Measurements from ENCODE around the gene ADAMTS16.

ADAMTS16 gene

DNA sequence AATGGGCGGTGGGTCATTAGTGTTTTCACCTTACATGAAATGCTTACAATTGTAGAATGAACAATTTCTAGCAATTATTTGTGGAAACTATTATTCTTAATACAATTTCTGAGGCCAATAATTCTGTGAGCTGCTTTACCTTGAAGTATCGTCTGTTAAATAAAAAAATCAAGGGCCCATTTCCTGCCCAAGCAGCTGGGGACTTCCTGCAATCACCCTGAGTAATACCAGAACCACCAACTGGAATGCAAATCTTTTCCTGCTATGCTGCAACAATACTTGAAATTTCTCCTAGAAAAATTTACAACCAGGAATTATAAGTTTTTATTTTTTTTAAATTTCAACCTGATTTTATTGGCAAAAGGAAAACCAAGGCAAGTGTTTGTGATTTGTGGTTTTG lies 52.6 kb downstream of the ADAMTS16 start:
- Mint-ChIP-seq H3K4me3 (no peak overlapping the region), H3K27me3 (no peaks in the 10 kb centered on the region), H3K4me1 (no peaks in the 10 kb centered on the region), H3K36me3 (no peaks in the 10 kb centered on the region), H3K9me3 (peaks cover 2% of the 10 kb centered on the region), H3K27ac (no peak overlapping the region)
- no peak for ATAC-seq

DNA sequence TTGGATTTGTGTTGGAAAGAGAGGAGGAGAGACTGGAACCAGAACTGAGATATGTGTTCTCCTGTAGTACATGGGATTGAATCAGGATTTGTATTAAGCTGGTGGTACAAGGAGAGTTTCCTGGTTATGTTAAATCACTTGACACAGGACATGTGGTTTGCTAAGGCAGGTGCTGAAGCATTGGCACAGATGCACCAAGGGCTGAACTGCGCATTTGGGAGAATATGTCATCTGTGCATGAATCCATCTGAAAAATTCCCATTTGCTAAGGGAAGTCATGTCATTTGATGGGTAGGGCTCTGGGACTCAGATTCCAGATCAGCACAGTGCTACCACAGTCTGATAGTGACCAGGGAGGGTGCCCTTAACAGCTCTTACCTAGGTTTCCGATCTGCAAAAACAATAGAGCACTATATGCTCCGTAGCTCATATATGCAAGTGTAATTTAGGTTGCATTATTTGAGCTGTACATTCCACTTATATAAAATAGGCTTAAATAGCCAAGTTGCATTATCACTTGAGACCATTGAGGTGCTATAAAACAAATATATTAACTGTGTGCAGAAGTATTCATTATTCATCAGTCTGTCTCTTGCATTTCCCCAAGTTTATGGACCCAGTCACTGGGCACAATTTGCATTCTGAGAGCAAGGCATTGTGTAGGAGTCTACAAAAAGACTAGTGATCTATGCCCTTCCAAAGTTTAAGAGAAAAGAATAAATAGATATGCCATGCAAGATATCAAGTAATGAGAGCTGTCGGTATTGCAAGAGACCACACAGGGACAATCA lies 55.2 kb downstream of the ADAMTS16 start:
- Mint-ChIP-seq H3K4me1 (no peaks in the 10 kb centered on the region), H3K9me3 (peaks cover 2% of the 10 kb centered on the region), H3K27me3 (no peaks in the 10 kb centered on the region), H3K4me3 (no peak overlapping the region), H3K36me3 (no peaks in the 10 kb centered on the region), H3K27ac (no peak overlapping the region)
- no peak for ATAC-seq

DNA sequence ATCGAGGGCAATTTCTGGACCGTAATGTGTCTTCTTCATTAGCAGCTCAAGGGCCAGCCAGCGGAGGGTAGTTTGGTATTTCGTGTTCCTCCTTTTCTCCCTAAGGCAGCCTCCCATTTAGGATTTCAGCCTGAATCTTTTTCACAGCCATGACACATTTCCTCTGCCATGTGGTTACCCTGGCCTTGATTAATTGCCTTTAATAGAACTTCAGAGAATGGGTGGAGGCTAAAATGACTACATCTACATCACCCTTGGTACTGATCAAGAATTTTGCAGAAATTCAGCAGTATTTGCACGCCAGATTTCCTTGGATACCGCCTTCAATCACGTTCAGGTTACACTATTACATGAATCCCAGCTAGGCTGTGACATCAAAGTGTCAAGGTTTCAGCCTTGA lies 58.0 kb downstream of the ADAMTS16 start:
- Mint-ChIP-seq H3K4me3 (no peak overlapping the region), H3K4me1 (no peaks in the 10 kb centered on the region), H3K36me3 (no peaks in the 10 kb centered on the region), H3K27ac (no peak overlapping the region), H3K27me3 (no peaks in the 10 kb centered on the region), H3K9me3 (peaks cover 6% of the 10 kb centered on the region)
- ATAC-seq: no peak

DNA sequence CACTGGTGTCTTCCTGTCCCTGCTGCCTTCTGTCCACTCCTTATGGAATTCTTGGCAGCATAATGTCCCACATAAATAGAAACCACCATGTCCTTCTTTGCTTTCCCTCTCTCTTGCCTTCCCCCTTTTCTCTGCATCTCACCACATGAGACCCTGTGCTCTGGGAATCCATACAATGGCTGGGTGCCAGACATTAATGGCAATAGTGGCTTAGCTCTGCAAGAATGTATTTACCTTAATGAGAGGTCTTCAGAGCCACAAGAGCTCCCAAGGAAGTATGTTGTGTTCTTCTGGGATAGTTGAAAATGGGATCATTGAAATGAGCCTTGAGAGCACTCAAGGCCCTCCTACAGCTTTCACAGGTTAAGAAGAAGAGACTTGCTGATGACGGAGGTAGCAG lies 58.7 kb downstream of the ADAMTS16 start:
- peaks cover 6% of the 10 kb centered on the region for H3K9me3 Mint-ChIP-seq
- H3K4me1 Mint-ChIP-seq: no peaks in the 10 kb centered on the region
- no peak for ATAC-seq
- H3K4me3 Mint-ChIP-seq: no peak overlapping the region
- no peaks in the 10 kb centered on the region for H3K36me3 Mint-ChIP-seq
- H3K27ac Mint-ChIP-seq: no peak overlapping the region
- no peaks in the 10 kb centered on the region for H3K27me3 Mint-ChIP-seq

- no peaks in the 10 kb centered on the region for H3K36me3 Mint-ChIP-seq
- H3K27ac Mint-ChIP-seq: no peak overlapping the region
- no peak overlapping the region for H3K4me3 Mint-ChIP-seq
- no peaks in the 10 kb centered on the region for H3K27me3 Mint-ChIP-seq
- H3K9me3 Mint-ChIP-seq: peaks cover 6% of the 10 kb centered on the region
- ATAC-seq: no peak
- H3K4me1 Mint-ChIP-seq: no peaks in the 10 kb centered on the region
Measured at GRCh38 chr5:5199495-5199894, 59.4 kb downstream of the ADAMTS16 start.

- no peak for ATAC-seq
- no peaks in the 10 kb centered on the region for H3K36me3 Mint-ChIP-seq
- no peak overlapping the region for H3K27ac Mint-ChIP-seq
- H3K27me3 Mint-ChIP-seq: no peaks in the 10 kb centered on the region
- H3K4me1 Mint-ChIP-seq: no peaks in the 10 kb centered on the region
- peaks cover 6% of the 10 kb centered on the region for H3K9me3 Mint-ChIP-seq
- no peak overlapping the region for H3K4me3 Mint-ChIP-seq
Measured at GRCh38 chr5:5200133-5200532, 60.0 kb downstream of the ADAMTS16 start.

DNA sequence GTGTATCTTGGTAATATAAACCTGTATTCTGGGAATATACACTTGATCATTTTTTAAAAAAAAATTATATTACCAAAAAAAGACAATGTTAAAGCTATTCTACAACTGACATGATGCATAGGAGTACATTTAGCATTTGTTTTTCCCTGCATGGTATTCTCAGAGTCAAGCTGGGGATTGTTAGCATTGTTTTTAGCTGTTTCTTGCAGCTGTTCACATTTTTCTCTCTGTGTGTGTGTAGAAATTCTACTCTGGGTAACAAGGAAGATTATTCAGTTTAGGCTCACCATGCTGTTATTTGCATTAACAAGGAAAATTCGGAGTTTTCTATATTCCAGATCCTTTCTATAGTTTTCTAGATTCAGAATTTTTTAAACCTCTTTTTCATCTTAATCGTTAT lies 62.2 kb downstream of the ADAMTS16 start:
- ATAC-seq: no peak
- no peak overlapping the region for H3K27ac Mint-ChIP-seq
- H3K4me3 Mint-ChIP-seq: no peak overlapping the region

DNA sequence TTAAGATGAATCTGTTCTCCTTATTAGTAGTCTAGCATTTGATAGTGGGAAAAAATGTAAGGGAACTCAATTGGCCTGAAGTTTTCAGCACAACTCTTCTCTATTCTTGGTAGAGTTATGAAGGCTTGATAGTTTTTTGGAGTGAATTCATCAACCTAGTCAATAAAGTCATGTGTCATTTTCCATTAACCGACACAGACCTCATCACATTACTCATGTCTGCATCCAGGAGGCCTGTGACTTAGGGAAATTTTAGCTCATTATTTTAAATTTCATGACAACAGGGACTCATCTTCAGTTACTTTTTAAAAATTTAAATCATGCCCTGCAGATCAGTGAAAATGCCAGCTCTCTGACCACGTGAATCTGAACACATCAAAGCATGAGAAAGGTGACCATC lies 63.3 kb downstream of the ADAMTS16 start:
- Mint-ChIP-seq H3K4me1 (no peaks in the 10 kb centered on the region), H3K36me3 (no peaks in the 10 kb centered on the region), H3K4me3 (no peak overlapping the region), H3K9me3 (peaks cover 3% of the 10 kb centered on the region), H3K27me3 (no peaks in the 10 kb centered on the region), H3K27ac (no peak overlapping the region)
- ATAC-seq: no peak

More for the DNA sequence above, 62.2 kb downstream of the ADAMTS16 start:
- no peaks in the 10 kb centered on the region for H3K36me3 Mint-ChIP-seq
- H3K27me3 Mint-ChIP-seq: no peaks in the 10 kb centered on the region
- peaks cover 3% of the 10 kb centered on the region for H3K9me3 Mint-ChIP-seq
- no peaks in the 10 kb centered on the region for H3K4me1 Mint-ChIP-seq

GRCh38 chr5:5207828-5208227 lies 67.7 kb downstream of the ADAMTS16 start:
- H3K9me3 Mint-ChIP-seq: no peaks in the 10 kb centered on the region
- no peaks in the 10 kb centered on the region for H3K27me3 Mint-ChIP-seq
- H3K4me3 Mint-ChIP-seq: no peak overlapping the region
- no peaks in the 10 kb centered on the region for H3K36me3 Mint-ChIP-seq
- no peak for ATAC-seq
- H3K4me1 Mint-ChIP-seq: no peaks in the 10 kb centered on the region
- H3K27ac Mint-ChIP-seq: no peak overlapping the region

- H3K4me1 Mint-ChIP-seq: no peaks in the 10 kb centered on the region
- H3K36me3 Mint-ChIP-seq: no peaks in the 10 kb centered on the region
- no peak for ATAC-seq
- H3K9me3 Mint-ChIP-seq: no peaks in the 10 kb centered on the region
- H3K4me3 Mint-ChIP-seq: no peak overlapping the region
- H3K27ac Mint-ChIP-seq: no peak overlapping the region
- no peaks in the 10 kb centered on the region for H3K27me3 Mint-ChIP-seq
Measured at GRCh38 chr5:5209089-5209488, 69.0 kb downstream of the ADAMTS16 start.

- no peak overlapping the region for H3K4me3 Mint-ChIP-seq
- no peak overlapping the region for H3K27ac Mint-ChIP-seq
- ATAC-seq: no peak
- H3K4me1 Mint-ChIP-seq: no peaks in the 10 kb centered on the region
- H3K9me3 Mint-ChIP-seq: no peaks in the 10 kb centered on the region
- H3K36me3 Mint-ChIP-seq: no peaks in the 10 kb centered on the region
- H3K27me3 Mint-ChIP-seq: no peaks in the 10 kb centered on the region
Measured at GRCh38 chr5:5209510-5210286, 69.6 kb downstream of the ADAMTS16 start.

GRCh38 chr5:5217371-5217770 lies 77.2 kb downstream of the ADAMTS16 start:
- no peak overlapping the region for H3K4me3 Mint-ChIP-seq
- no peak for ATAC-seq

DNA sequence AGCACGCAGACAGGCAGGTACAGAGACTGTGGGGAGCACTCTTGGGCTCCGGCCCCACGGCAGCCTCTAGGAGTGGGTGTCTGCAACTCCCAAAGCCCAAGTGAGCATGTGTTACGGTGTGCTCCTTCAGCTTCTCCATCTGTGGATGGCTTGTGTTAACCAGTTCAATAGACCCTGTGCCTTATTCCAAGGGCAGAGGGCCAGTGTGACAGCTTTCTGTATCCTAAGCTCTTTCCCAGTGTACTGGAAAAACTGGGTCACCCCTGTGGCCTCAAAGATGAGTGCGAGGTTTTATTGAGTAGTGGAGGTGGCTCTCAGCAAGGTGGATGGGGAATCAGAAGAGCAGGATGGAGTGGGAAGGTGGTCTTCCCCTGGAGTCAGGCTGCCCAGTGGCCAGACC lies 78.3 kb downstream of the ADAMTS16 start:
- Mint-ChIP-seq H3K27me3 (no peaks in the 10 kb centered on the region), H3K36me3 (no peaks in the 10 kb centered on the region), H3K4me1 (no peaks in the 10 kb centered on the region), H3K9me3 (no peaks in the 10 kb centered on the region), H3K27ac (no peak overlapping the region), H3K4me3 (no peak overlapping the region)
- ATAC-seq: no peak

More at GRCh38 chr5:5217371-5217770, 77.2 kb downstream of the ADAMTS16 start:
- H3K9me3 Mint-ChIP-seq: no peaks in the 10 kb centered on the region
- no peak overlapping the region for H3K27ac Mint-ChIP-seq
- no peaks in the 10 kb centered on the region for H3K4me1 Mint-ChIP-seq
- no peaks in the 10 kb centered on the region for H3K36me3 Mint-ChIP-seq
- no peaks in the 10 kb centered on the region for H3K27me3 Mint-ChIP-seq

GRCh38 chr5:5219541-5219940 lies 79.4 kb downstream of the ADAMTS16 start:
- H3K4me3 Mint-ChIP-seq: no peak overlapping the region
- no peak overlapping the region for H3K27ac Mint-ChIP-seq
- no peaks in the 10 kb centered on the region for H3K36me3 Mint-ChIP-seq
- H3K4me1 Mint-ChIP-seq: no peaks in the 10 kb centered on the region
- no peak for ATAC-seq
- no peaks in the 10 kb centered on the region for H3K27me3 Mint-ChIP-seq
- H3K9me3 Mint-ChIP-seq: no peaks in the 10 kb centered on the region

DNA sequence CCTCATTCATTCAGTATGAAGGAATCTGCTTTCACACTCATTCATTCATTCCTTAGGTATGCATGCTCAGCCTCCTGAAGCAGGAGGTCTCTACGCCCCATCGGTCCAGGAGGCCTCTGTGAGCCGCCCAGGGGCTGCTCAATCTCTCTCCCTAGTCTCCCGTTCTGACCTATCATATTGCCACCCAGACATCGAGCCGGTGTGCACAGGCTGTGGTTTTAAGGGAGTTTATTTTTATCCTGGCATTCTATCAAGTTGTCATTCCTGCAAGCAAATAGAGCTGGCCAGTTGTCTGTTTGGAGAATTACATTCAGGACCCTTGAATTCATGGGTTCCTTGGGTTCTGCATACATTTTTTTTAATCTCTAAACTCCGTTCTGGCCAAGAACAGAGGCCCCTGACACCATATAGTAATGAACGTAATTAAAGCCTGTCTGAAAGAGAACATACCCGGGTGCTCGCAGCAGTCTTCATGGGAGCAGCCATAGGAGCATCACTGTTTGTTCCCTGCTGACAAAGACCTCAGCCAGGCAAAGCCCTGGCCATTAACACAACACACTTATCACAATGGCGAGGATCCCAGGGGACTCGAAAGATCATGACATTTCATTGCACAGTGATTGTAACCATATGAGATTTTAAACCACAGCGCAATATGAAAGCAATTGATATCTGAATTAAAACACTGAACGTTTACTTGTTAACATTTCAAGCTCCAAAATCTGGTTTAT lies 80.9 kb downstream of the ADAMTS16 start:
- no peak overlapping the region for H3K27ac Mint-ChIP-seq
- ATAC-seq: no peak

More for the DNA sequence above, 80.9 kb downstream of the ADAMTS16 start:
- Mint-ChIP-seq H3K9me3 (no peaks in the 10 kb centered on the region), H3K4me3 (no peak overlapping the region), H3K36me3 (no peaks in the 10 kb centered on the region), H3K27me3 (no peaks in the 10 kb centered on the region), H3K4me1 (no peaks in the 10 kb centered on the region)
